Loucy (cell line): ENCODE data around the gene PLXNA4.

Source experiments
- H2AFZ ChIP-seq: fragments of 200-600 bp; sonication (generic); 2 replicates; pipeline ENCODE4 v1.6.0; 2016; ENCODE audit warnings: antibody characterized with exemption, mild to moderate bottlenecking, low read length, moderate library complexity
- H3F3A ChIP-seq: fragments of 200-600 bp; 2 replicates; pipeline ENCODE4 v1.6.0; 2016; ENCODE audit warnings: antibody characterized with exemption, low read depth, mild to moderate bottlenecking
- H3K27me3 ChIP-seq: fragments of 200-600 bp; sonication (generic); 2 replicates; pipeline ENCODE4 v1.6.1; 2014; ENCODE audit warnings: low read length, mild to moderate bottlenecking; ENCODE audit not compliant: insufficient read depth, poor library complexity, severe bottlenecking
- H3K36me3 ChIP-seq: fragments of 200-600 bp; sonication (generic); 2 replicates; pipeline ENCODE4 v1.6.1; 2016; ENCODE audit warnings: low read length; ENCODE audit not compliant: insufficient read depth
- H3K4me1 ChIP-seq: fragments of 200-600 bp; sonication (generic); 2 replicates; pipeline ENCODE4 v1.5.1; 2014; ENCODE audit warnings: low read length, mild to moderate bottlenecking; ENCODE audit not compliant: insufficient read depth, poor library complexity, severe bottlenecking
- H3K4me2 ChIP-seq: fragments of 200-600 bp; sonication (generic); 2 replicates; pipeline ENCODE4 v1.6.0; 2014; ENCODE audit warnings: antibody characterized with exemption, low read length, low read depth, mild to moderate bottlenecking; ENCODE audit not compliant: poor library complexity, severe bottlenecking
- H3K4me3 ChIP-seq: fragments of 200-600 bp; sonication (generic); 2 replicates; pipeline ENCODE4 v1.5.1; 2014; ENCODE audit warnings: low read length, mild to moderate bottlenecking, mixed read lengths; ENCODE audit not compliant: poor library complexity, severe bottlenecking
- H3K79me2 ChIP-seq: fragments of 200-600 bp; sonication (generic); 2 replicates; pipeline ENCODE4 v1.6.1; 2014; ENCODE audit warnings: low read length; ENCODE audit not compliant: insufficient read depth
- H3K9ac ChIP-seq: fragments of 200-600 bp; sonication (generic); 2 replicates; pipeline ENCODE4 v1.6.0; 2014; ENCODE audit warnings: mild to moderate bottlenecking, low read depth, low read length, moderate library complexity; ENCODE audit not compliant: poor library complexity, severe bottlenecking
- H3K9me2 ChIP-seq: fragments of 200-600 bp; sonication (generic); replicated peaks from 2 replicates; pipeline ENCODE4 v1.6.1; 2016; ENCODE audit warnings: low read depth, low read length, mixed read lengths
- H3K9me3 ChIP-seq: fragments of 200-600 bp; sonication (generic); 2 replicates; pipeline ENCODE4 v1.6.1; 2014; ENCODE audit warnings: mild to moderate bottlenecking, antibody characterized with exemption, low read length, low read depth; ENCODE audit not compliant: insufficient read depth
- H4K20me1 ChIP-seq: fragments of 200-600 bp; sonication (generic); 2 replicates; pipeline ENCODE4 v1.6.0; 2014; ENCODE audit warnings: antibody characterized with exemption, low read length, mild to moderate bottlenecking; ENCODE audit not compliant: insufficient read depth, poor library complexity, severe bottlenecking
- EZH2phosphoT487 ChIP-seq: fragments of 200-600 bp; IDR thresholded peaks from 2 replicates; pipeline ENCODE4 v1.6.1; 2018; ENCODE audit warnings: antibody characterized with exemption, mild to moderate bottlenecking, moderate library complexity, borderline replicate concordance
- TF ChIP-seq, protein P1 (sequence below): fragments of 200-600 bp; sonication (generic); conservative IDR thresholded peaks from 2 replicates; pipeline ENCODE4 v1.5.1; 2014; ENCODE audit warnings: mild to moderate bottlenecking, antibody characterized with exemption, low read length

The PLXNA4 gene

DNA sequence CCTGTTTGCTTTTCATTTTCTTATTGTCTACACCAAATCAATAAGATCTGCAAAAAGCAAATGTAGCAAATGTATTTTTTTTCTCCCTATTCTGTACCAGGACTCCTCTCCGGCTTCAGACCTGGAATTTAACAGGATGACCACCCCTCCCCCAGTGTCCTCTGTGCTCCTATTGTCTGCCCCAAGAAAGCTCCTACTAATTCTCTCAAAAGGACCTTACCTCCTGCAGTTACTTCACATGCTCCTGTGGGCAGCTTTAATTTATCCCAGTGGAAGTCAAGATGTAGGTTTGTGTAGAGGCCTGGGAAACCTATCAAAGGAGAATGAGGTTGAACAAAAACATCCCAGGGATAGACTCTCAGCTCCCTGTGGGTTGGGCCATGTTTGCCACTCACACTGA, 31.3 kb downstream of the PLXNA4 start:
- Histone ChIP-seq H3K4me2 (no peak overlapping the region), H3K36me3 (no peaks in the 10 kb centered on the region), H3K79me2 (no peaks in the 10 kb centered on the region), H3K9ac (no peak overlapping the region), H2AFZ (no peak overlapping the region), H3K4me1 (no peaks in the 10 kb centered on the region), H3F3A (no peaks in the 10 kb centered on the region), H4K20me1 (no peaks in the 10 kb centered on the region), H3K4me3 (no peak overlapping the region), H3K9me3 (peaks cover 5% of the 10 kb centered on the region; the same call in 1 of the 2 replicates), H3K9me2 (no peaks in the 10 kb centered on the region), H3K27me3 (no peaks in the 10 kb centered on the region)
- TF ChIP-seq, protein P1, sequence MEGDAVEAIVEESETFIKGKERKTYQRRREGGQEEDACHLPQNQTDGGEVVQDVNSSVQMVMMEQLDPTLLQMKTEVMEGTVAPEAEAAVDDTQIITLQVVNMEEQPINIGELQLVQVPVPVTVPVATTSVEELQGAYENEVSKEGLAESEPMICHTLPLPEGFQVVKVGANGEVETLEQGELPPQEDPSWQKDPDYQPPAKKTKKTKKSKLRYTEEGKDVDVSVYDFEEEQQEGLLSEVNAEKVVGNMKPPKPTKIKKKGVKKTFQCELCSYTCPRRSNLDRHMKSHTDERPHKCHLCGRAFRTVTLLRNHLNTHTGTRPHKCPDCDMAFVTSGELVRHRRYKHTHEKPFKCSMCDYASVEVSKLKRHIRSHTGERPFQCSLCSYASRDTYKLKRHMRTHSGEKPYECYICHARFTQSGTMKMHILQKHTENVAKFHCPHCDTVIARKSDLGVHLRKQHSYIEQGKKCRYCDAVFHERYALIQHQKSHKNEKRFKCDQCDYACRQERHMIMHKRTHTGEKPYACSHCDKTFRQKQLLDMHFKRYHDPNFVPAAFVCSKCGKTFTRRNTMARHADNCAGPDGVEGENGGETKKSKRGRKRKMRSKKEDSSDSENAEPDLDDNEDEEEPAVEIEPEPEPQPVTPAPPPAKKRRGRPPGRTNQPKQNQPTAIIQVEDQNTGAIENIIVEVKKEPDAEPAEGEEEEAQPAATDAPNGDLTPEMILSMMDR = no peak
- no peak for TF ChIP-seq EZH2phosphoT487

DNA sequence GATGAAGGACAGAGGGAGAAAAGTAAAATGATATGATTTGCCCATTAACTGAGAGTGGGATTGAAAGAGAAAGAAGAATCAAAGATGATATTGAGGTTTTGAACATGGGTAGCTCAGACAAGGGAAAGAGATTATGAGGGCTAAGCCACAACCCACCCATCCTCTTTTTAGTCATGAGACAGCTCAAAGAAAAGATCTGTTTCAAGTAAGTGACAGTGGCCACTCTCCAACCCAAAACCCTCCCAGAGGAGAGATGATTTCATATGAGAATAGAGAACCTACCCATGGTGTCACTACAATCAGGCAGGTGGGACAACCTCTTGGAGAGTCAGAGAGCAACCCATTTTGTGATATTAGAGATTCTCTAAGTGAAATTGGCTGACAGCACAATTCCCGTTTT, 32.2 kb downstream of the PLXNA4 start:
- Histone ChIP-seq H3K4me2 (no peak overlapping the region), H3K9ac (no peak overlapping the region), H3F3A (no peaks in the 10 kb centered on the region), H2AFZ (no peak overlapping the region), H3K9me2 (no peaks in the 10 kb centered on the region), H4K20me1 (no peaks in the 10 kb centered on the region), H3K36me3 (no peaks in the 10 kb centered on the region), H3K4me1 (no peaks in the 10 kb centered on the region), H3K4me3 (no peak overlapping the region), H3K79me2 (no peaks in the 10 kb centered on the region), H3K27me3 (no peaks in the 10 kb centered on the region), H3K9me3 (peaks cover 5% of the 10 kb centered on the region; the same call in 1 of the 2 replicates)
- TF ChIP-seq, protein P1 = no peak
- TF ChIP-seq EZH2phosphoT487 = no peak

DNA sequence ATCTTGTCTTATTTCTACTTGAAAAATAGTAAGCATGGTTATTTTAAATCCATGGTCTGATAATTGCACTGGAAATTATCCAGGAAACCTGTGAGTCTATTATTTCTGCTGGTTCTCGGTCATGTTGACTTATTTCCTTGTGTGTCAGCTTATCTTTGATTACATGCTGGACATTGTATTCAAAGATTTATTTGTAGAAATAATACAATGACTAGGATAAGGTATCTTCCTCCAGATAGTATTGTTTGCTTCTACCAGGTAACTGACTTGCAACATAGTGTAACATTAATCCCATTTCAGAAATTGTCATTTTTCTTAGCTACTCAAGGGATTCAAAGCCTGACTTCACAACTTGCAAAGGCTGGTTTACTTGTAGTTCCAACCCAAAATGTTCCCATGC, 33.4 kb downstream of the PLXNA4 start:
- Histone ChIP-seq H4K20me1 (no peaks in the 10 kb centered on the region), H3K9ac (no peak overlapping the region), H3K27me3 (no peaks in the 10 kb centered on the region), H3K9me2 (no peaks in the 10 kb centered on the region), H3K4me2 (no peak overlapping the region), H3K79me2 (no peaks in the 10 kb centered on the region), H3F3A (no peaks in the 10 kb centered on the region), H2AFZ (no peak overlapping the region), H3K4me1 (no peaks in the 10 kb centered on the region), H3K4me3 (no peak overlapping the region), H3K9me3 (peaks cover 5% of the 10 kb centered on the region; the same call in 1 of the 2 replicates), H3K36me3 (no peaks in the 10 kb centered on the region)
- no peak for TF ChIP-seq EZH2phosphoT487
- TF ChIP-seq, protein P1 = no peak
